Non-pigmented ciliary epithelial cell (primary cell): ENCODE results near the gene ZMAT5.
A peak's percentile ranks its signal among the peaks of the same experiment; 100 is the strongest.

Source experiments
- DNase-seq: peaks from one replicate; pipeline ENCODE4 v3.0.0-alpha.2; 2010; ENCODE audit warnings: low read depth

The ZMAT5 gene

DNA sequence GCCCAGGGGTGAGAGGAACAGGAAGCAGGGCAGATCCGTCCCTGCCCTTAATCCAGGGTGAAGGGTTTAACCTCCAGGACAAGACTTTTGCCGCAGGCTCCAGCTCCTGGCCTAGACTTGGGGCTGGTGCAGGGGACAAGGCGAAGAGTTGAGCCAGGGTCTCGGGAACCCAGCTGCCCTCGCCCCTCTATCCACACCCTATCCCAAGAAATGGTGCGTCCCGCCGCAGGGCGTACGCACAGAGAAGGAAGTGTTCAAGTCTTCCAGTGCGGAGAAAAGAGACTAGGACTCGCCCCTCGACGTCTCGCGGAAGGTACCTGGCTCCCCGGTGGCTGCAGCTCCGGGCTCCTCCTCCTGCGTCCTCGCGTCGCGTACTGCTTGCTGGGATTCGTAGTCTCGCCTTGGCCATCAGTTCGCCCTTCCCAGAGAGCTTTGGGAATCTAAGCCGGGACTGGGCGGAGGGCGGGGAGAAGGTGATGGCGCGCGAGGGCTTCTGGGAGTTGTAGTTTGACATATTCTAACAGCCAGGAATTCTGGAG lies at the start of gene ZMAT5:
ZMAT5 (minus strand) TSS at position 376 of the 539 bp plus-strand sequence. CDS start 18,463 bp downstream, outside the sequence.
- DNase-seq, result peak; percentile 91

GRCh38 chr22:29816539-29816938 lies 49.7 kb upstream of the ZMAT5 start:
- DNase-seq, result no peak

DNA sequence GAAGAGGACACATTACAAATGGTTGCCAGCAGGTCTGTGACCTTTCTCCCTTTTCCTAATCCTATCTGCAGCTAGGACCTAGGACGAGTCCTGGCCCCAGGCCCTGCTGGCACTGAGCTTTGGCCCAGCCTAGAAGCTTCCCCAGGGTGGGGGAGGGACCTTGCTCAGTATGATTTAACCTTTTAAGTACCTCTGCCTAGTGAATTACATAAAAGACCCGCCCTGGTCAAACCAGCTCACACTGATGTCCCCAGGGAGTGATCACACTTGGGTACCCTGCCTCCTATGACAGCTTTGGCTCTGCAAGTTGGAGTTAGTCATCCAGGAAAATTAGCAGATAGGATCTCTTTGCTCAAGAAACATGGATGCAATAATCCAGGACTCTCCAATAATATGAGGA lies 49.3 kb upstream of the ZMAT5 start:
- no peak for DNase-seq

- no peak for DNase-seq
Measured at GRCh38 chr22:29815580-29815979, 48.8 kb upstream of the ZMAT5 start.

DNA sequence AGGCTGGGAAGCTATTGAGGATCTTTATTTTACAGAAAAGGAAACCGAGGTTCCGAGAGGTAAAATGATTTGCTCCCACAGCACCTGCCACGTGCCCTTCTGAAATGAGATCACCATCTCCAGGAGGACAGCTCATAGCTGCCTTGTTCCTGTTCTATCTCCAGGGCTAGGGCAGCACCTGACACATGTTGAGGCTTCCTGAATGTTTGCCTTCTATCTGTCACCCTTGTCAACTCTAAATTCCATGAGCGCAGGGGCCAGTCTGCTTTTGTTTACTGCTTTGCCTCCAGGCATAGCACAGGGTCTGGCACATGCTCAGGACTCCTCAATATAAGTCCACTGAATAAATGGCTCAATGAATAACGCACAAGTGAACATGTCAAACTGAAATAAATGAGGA lies 47.2 kb upstream of the ZMAT5 start:
- DNase-seq, result no peak

DNA sequence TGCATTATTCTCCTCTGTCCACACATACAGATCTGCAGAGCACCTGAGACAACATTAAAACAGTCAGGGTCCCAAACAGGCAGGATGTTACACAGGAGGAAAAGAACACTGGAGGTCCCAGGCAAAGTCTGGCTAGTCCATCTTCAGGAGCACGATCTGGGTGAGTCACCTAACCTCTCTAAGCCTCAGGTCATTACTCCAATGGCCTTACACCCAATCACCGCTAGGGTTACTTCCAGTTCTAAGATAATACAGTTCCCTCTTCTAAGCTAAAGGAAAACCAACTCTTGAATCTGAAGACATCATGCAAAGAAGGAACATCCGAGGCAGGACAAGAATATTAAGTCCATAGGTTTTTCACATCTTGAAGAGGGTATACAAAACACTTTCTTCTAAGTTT lies 46.8 kb upstream of the ZMAT5 start:
- no peak for DNase-seq

DNA sequence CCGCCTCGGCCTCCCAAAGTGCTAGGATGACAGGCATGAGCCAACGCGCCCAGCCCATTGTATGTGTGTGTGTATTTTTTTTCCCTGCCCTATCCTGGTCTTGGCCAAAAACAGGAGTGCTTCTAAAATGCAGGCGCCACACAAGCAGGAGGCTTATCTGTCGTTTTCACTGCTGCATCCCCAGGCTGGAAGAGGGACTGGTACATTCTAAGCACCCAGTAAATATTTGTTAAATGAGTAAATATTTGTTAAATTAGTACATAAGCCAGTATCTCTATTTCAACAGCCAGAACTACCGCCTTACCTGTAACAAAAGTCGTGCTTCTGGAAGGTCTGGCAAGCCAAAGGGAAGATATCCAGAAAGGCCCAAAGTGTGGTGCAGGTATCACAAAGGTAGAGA lies 46.3 kb upstream of the ZMAT5 start:
- DNase-seq, result no peak

DNA sequence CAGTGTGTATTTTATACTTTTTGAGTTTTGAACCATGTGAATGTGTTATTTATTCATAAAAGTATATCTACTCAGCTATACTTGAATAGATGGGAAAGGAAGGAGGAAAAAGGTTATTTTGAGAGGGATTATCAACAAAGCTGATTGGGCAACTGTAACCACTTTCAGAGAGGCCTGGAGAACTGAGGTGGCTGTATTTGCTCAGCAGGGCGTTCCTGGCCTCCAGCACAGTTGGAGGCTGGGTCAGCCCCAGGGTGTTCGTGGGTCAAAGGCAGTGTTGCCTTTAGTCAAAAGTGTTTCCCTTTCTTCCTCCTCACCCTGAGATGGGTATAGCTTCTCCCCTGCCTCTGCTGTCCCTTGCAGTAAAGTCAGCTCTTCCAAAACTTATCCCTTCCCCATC lies 44.6 kb upstream of the ZMAT5 start:
- DNase-seq, result no peak

DNA sequence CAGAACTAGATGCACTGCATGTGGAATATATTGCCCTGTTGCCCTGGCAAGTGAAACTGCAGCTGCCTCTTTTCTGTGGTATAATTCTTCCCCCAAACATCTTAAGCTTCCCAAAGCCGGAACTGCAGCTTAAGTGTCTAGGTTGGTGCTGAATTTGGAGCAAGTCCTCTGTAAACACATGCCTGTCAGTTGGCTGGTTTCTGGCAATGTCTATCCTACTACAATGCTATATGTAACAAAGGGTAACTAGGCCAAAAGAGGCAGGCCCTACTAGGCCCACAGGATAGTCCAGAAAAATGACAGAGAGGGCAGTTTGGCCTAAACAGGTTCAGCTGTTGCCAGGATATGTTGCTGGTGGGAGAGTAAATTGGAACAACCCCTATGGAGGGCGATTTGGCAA lies 43.4 kb upstream of the ZMAT5 start:
- no peak for DNase-seq

DNA sequence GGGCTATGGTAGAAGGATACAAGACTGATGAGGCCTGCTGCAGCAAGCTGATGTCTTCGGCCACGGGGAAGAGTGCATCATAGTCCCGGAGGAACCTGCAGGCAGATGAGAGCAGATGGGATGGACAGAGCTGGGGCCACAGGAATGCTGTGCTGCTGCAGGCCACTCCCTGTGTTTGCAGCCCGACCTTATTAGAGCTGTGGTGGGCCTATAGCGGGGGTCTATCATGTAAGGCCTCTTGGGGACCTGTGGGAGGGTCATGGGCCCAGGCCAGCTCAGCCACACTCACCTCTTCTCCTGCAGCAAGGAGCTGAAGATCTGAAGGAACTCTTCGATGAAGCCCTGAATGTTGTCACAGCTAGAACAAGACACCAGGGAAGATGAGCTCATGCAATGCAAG lies 39.4 kb upstream of the ZMAT5 start:
- no peak for DNase-seq

DNA sequence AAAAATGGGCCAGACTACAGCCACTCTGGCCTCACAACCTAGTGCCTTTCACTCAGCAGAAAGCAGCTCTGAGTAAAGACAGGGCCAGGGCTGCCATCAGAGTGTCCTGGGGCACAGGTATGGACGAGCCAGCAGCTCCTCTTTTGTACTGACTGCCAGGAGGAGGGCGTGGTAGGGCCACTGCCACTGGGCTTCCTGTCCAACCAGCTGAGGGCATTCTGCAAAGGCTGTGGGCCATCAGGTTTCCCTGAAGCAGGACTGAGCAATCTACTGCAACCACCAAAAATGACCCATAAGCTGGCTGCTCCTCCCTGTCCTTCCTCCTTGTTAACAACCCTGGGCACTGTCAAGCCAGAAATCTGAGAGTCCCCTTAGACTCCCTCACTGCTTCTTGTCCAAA lies 38.2 kb upstream of the ZMAT5 start:
- no peak for DNase-seq

GRCh38 chr22:29803190-29803589 lies 36.4 kb upstream of the ZMAT5 start:
- DNase-seq, result no peak

DNA sequence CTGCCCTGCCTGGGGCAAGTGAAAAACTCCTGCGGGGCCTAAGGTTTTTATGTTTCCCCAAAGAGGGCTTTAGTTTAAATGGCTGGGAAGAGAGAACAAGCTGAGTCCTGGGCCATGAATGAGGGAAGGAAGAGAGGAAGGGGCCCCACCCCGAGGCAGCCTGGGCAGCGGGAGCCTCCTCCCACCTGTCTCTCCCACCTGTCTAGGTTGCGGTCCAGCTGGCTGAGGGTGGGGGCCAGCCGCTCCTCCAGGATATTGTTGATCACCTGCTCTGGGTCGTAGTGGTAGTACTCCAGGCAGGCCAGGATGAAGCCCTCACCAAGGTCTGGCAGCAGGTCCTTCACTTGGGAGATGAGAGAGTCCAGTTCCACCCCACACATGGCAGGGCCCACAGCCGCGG lies 35.0 kb upstream of the ZMAT5 start:
- no peak for DNase-seq

GRCh38 chr22:29801153-29801552 lies 34.3 kb upstream of the ZMAT5 start:
- no peak for DNase-seq

- peak; percentile 72 for DNase-seq
Measured at GRCh38 chr22:29799217-29799680, 32.4 kb upstream of the ZMAT5 start.

GRCh38 chr22:29798801-29799200 lies 32.0 kb upstream of the ZMAT5 start:
- no peak for DNase-seq

DNA sequence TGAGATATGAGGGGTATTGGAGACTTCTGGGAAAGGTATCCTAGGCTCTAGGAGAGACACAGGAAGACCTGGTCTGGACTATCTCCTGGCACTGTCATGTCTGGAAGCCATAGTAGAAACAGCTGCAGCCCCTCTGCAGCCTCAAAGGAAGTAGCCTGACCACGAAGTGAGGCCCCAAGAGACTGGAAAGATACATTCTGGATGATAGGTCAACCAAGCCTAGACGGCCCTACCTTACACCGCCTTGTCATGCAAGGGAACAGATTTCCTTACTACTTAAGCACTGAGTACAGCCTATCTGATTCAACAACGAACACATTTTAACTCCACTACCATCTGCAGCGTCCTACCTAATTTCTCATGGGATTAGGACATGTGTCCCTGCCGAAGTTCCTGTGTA lies 31.5 kb upstream of the ZMAT5 start:
- no peak for DNase-seq

DNA sequence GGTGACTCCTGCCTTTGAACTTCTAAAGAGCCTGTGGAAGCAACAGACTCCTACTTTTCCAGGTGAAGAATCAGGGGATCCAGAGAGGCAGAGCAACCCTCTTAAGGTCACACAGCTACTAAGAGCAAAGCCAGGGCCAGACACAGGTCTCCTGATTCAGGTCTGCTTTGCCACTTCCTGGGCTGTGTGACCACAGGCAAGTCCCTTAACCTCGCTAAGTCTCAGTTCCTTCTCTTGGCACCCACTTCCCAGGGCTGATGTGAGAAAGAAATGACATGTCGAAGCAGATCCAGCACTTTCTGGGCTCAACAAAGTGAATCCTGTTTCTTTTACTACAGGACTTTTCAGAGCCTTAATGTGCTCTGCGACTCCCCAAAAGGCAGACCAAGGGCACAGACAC lies 30.5 kb upstream of the ZMAT5 start:
- no peak for DNase-seq

GRCh38 chr22:29795663-29796062 lies 28.9 kb upstream of the ZMAT5 start:
- no peak for DNase-seq

DNA sequence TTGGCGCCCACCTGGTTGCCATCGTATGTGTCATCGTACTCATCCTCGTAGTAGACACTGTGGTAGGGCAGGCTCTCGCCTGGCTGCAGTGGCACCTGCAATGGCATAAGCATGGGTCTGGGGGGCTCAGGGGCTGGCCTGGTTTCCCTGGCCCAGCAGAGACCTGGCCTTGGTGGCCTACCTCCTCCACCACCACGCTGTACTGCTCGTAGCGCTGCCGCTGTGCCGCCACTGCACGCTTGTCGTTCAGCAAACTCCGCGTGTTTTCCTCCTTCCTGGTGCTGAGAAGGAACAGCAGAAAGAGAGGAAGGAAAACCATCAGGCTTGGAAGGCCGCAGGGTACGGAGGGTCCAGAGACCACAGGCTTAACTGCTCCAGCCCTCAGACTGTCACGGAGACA lies 26.6 kb upstream of the ZMAT5 start:
- DNase-seq, result no peak

DNA sequence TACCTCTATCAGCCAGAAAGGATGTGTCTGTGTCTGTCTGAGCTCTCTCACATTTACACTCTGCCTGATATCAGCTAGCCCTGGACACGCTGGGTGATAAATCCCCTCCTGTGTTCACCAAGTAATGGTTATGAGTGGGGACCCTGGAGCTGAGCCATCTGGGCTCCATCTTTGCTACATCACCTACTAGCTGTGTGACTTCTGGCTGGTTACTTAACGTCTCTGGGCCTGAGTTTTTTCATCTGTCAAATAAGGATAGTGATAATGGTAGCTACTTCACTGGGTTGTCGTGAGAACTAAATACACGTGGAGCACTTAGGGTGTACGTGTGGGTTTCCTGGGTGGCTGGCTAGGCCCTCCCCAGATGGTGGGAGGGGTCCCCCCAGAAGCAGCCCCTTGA lies 23.3 kb upstream of the ZMAT5 start:
- no peak for DNase-seq

DNA sequence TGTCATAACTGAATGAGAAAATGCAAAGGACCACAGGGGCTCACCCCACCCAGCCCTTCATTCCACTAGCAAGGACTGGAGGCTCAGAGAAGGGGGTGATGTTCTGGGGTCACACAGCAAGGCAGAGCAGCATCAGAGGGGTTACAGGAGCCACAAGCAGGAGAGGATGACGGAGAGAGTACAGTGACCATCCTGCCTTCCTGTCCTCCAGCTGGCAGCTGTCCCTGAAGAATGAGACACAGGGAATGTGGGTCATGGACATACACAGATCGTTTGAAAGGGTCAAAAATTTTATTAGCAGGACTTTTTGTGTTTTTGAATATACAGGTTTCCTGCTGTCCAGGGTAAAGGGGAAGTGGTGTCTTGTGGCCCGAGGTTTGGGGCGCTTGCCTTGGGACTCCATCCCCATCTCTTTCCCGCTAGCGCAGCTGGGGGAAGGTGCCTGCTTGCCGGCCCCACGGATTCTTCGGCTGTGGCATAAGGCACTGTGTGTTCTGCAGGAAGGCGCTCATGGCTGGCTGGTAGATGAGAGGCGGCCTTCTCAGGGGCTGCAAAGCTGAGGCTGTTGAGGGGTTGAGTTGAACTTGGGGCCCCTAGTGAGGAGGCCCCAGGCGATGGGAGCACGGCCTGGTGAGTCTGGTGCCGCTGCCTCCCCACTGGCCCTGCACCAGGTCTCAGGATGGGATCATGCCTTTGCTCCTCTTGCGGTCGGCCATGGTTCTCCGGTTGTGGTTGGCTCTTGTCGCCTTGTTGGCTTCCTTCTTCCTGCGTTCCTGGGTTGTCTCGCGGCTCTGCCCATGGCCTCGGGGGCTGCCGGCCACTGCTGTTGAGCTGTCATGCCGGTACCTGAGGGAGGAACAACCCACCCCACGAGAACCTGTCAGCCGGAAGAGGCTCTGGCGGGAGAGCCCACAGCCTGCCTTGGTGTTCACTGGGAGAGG lies 21.8 kb upstream of the ZMAT5 start:
- DNase-seq, result no peak

- no peak for DNase-seq
Measured at GRCh38 chr22:29787371-29787980, 20.7 kb upstream of the ZMAT5 start.
